Measurements from ENCODE around the gene DDX51. TPM values are rescaled to one million over a fixed set of nuclear protein-coding genes. Genes with fewer than 3 reads are reported as not detected.

Gene DDX51
- total and polyA plus RNA-seq, 4 experiments from 2014 or later: 4.0 to 42.9 (median 27.5) TPM

- Histone ChIP-seq H3K27ac (ENCODE audit: low read depth, low read length) (no peak overlapping the region), H3K4me1 (ENCODE audit: insufficient read depth, low read length) (peaks cover 10% of the 10 kb centered on the region), H3K9me3 (ENCODE audit: control insufficient read depth in 1 of 2, low read length in 2 of 2) (no peaks in the 10 kb centered on the region), H3K4me3 (ENCODE audit: low read length in 2 of 2) (no peak overlapping the region), H3K27me3 (ENCODE audit: insufficient read depth, low read length) (no peaks in the 10 kb centered on the region), H3K36me3 (ENCODE audit: insufficient read depth, low read length) (peaks cover 11% of the 10 kb centered on the region)
- intact Hi-C loops (cut with micrococcal nuclease): no loop called here
- CTCF ChIA-PET (ENCODE audit: partially characterized antibody): no interaction called here
- Mint-ChIP-seq H3K4me1 (peaks cover 0 to 10% (median 1%) of the 10 kb centered on the region in 4 donors), H3K4me3 (no peak overlapping the region), H3K9me3 (no peaks in the 10 kb centered on the region), H3K36me3 (peaks cover 0 to 2% of the 10 kb centered on the region in 2 donors), H3K27ac (no peak overlapping the region), H3K27me3 (no peaks in the 10 kb centered on the region)
- no peak for DNase-seq
- POLR2A ChIA-PET (ENCODE audit: partially characterized antibody): no interaction called here
These were observed 12.6 kb upstream of the DDX51 start for GRCh38 chr12:132156573-132157325.

- H3K36me3 Mint-ChIP-seq: peaks cover 0 to 3% of the 10 kb centered on the region in 2 donors
- H3K27ac ChIP-seq (ENCODE audit: low read depth, low read length): no peak overlapping the region
- peaks cover 0 to 10% (median 1%) of the 10 kb centered on the region in 4 donors for H3K4me1 Mint-ChIP-seq
- POLR2A ChIA-PET (ENCODE audit: partially characterized antibody): no interaction called here
- intact Hi-C loops (cut with micrococcal nuclease): no loop called here
- no peaks in the 10 kb centered on the region for H3K27me3 Mint-ChIP-seq
- H3K27ac Mint-ChIP-seq: no peak overlapping the region
- H3K36me3 ChIP-seq (ENCODE audit: insufficient read depth, low read length): peaks cover 11% of the 10 kb centered on the region
- DNase-seq: peak in 1 of 5 donors; percentile 22
- H3K9me3 Mint-ChIP-seq: no peaks in the 10 kb centered on the region
- H3K27me3 ChIP-seq (ENCODE audit: insufficient read depth, low read length): no peaks in the 10 kb centered on the region
- H3K9me3 ChIP-seq (ENCODE audit: control insufficient read depth in 1 of 2, low read length in 2 of 2): no peaks in the 10 kb centered on the region
- H3K4me1 ChIP-seq (ENCODE audit: insufficient read depth, low read length): peaks cover 10% of the 10 kb centered on the region
- CTCF ChIA-PET (ENCODE audit: partially characterized antibody): interaction anchor here (1.3 to 1.4 kb wide), 3 partner anchors 7 to 458 kb away, joined by 4 to 9 read pairs (median 5); no protein-coding TSS in a partner anchor
- no peak overlapping the region for H3K4me3 Mint-ChIP-seq
- no peak overlapping the region for H3K4me3 ChIP-seq (ENCODE audit: low read length in 2 of 2)
These were observed 11.9 kb upstream of the DDX51 start for GRCh38 chr12:132155771-132156572.

GRCh38 chr12:132154941-132155770, 11.0 kb upstream of the DDX51 start:
- Mint-ChIP-seq H3K4me1 (peaks cover 0 to 8% (median 1%) of the 10 kb centered on the region in 4 donors), H3K27me3 (no peaks in the 10 kb centered on the region), H3K27ac (peak overlapping the region in 2 of 7 donors; percentile 8 to 66), H3K4me3 (no peak overlapping the region), H3K36me3 (peaks cover 0 to 3% of the 10 kb centered on the region in 2 donors), H3K9me3 (no peaks in the 10 kb centered on the region)
- ChIA-PET CTCF (ENCODE audit: partially characterized antibody) (interaction anchor here (1.3 to 1.4 kb wide), 3 partner anchors 8 to 459 kb away, joined by 4 to 9 read pairs (median 5); no protein-coding TSS in a partner anchor), POLR2A (ENCODE audit: partially characterized antibody) (no interaction called here)
- intact Hi-C loops (cut with micrococcal nuclease): loop anchor here (1.0 kb wide), 4 partner anchors 64 to 460 kb away; no protein-coding TSS in a partner anchor
- no peak overlapping the region for H3K4me3 ChIP-seq (ENCODE audit: low read length in 2 of 2)
- no peak overlapping the region for H3K27ac ChIP-seq (ENCODE audit: low read depth, low read length)
- no peaks in the 10 kb centered on the region for H3K27me3 ChIP-seq (ENCODE audit: insufficient read depth, low read length)
- peaks cover 10% of the 10 kb centered on the region for H3K4me1 ChIP-seq (ENCODE audit: insufficient read depth, low read length)
- DNase-seq: peak in 1 of 5 donors; percentile 36
- peaks cover 11% of the 10 kb centered on the region for H3K36me3 ChIP-seq (ENCODE audit: insufficient read depth, low read length)
- H3K9me3 ChIP-seq (ENCODE audit: control insufficient read depth in 1 of 2, low read length in 2 of 2): no peaks in the 10 kb centered on the region

DNA sequence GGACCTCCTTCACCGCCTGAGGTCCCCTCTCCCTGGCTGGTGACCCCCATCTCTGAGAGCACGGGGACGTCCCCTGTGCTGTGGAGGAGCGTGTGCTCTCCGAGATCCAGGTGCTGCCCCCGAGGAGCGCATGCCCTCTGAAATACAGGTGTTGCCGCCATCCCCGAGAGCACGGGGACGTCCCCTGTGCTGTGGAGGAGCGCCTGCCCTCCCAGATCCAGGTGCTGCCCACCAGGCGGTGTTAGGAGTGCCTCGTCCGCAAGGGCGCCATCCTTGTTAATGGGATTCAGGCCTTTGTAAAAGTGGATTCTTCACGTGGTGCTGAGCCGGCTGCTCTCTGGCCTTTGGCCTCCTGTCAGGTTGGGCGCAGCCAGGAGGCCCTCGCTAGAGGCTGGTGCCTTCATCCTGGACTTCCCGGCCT, 10.2 kb upstream of the DDX51 start:
- POLR2A ChIA-PET (ENCODE audit: partially characterized antibody): interaction anchor here (0.7 to 1.1 kb wide), 4 partner anchors 33 to 68 kb away, joined by 3 to 9 read pairs (median 5); no protein-coding TSS in a partner anchor
- H3K4me3 ChIP-seq (ENCODE audit: low read length in 2 of 2): peak overlapping the region in 1 of 2 donors; percentile 30

DNA sequence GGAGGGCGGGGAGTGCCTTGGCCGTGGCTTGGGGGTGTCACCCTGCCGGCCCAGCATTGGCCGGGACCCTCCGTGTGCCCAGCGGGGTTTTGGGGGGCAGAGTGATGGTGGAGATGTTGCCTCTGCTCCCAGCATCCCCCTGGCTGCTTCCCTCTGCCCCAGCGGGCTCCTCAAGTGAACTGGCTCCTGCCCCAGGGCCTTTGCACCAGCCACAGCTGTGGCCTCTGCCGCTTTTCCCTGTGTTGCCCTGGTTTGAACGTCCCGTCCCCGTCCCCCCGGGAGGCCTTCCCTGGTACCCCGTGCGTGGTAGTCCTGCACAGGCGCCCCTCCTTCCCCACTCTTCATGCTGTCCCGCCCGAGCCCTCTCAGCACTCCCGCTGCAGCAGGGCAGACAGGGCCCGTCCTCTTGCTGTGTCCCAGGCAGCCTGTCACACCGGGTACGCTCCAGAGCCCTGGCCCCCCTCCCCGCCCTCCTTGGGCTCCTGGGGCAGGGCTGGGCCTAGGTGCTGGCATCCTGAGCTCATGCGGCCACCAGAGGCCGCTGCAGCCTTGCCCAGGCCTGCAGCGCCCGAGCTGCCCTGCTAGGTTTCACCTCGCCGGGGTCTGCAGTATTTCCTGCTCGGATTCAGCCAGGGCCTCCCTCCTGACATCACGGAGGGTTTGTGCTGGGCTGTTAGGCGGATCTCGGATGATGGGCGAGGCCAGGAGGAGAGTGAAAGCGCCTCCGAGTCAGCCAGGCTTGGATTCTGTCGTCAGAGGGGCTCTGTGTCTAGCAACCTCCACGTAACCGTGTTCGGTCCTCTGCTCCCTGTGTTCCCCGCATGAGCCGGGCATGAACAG, 9.6 kb upstream of the DDX51 start:
- Mint-ChIP-seq H3K9me3 (no peaks in the 10 kb centered on the region), H3K36me3 (peaks cover 0 to 3% of the 10 kb centered on the region in 2 donors), H3K27ac (peak overlapping the region in 2 of 7 donors; percentile 15 to 64), H3K4me3 (peak overlapping the region in 3 of 8 donors; percentile 8 to 48 (median 39)), H3K27me3 (no peaks in the 10 kb centered on the region), H3K4me1 (peaks cover 0 to 5% (median 0%) of the 10 kb centered on the region in 4 donors)
- peak overlapping the region; percentile 23 to 30 for H3K4me3 ChIP-seq (ENCODE audit: low read length in 2 of 2)
- H3K4me1 ChIP-seq (ENCODE audit: insufficient read depth, low read length): peaks cover 10% of the 10 kb centered on the region
- POLR2A ChIA-PET (ENCODE audit: partially characterized antibody): interaction anchor here (0.7 to 1.1 kb wide), 4 partner anchors 33 to 68 kb away, joined by 3 to 9 read pairs (median 5); no protein-coding TSS in a partner anchor
- H3K27me3 ChIP-seq (ENCODE audit: insufficient read depth, low read length): no peaks in the 10 kb centered on the region
- no peak overlapping the region for H3K27ac ChIP-seq (ENCODE audit: low read depth, low read length)
- no peaks in the 10 kb centered on the region for H3K9me3 ChIP-seq (ENCODE audit: control insufficient read depth in 1 of 2, low read length in 2 of 2)
- CTCF ChIA-PET (ENCODE audit: partially characterized antibody): interaction anchor here (0.6 to 2.0 kb wide), 25 partner anchors 9 to 461 kb away, joined by 3 to 25 read pairs (median 5); partner anchors contain the start of genes DDX51 and NOC4L
- DNase-seq: peak; percentile 74 to 78 (median 75)
- H3K36me3 ChIP-seq (ENCODE audit: insufficient read depth, low read length): peaks cover 11% of the 10 kb centered on the region
- intact Hi-C loops (cut with micrococcal nuclease): loop anchor here (1.0 kb wide), 4 partner anchors 66 to 462 kb away; no protein-coding TSS in a partner anchor

More for the DNA sequence above, 10.2 kb upstream of the DDX51 start:
- peak overlapping the region in 3 of 7 donors; percentile 8 to 66 (median 15) for H3K27ac Mint-ChIP-seq
- peak in 1 of 5 donors; percentile 41 for DNase-seq
- no peaks in the 10 kb centered on the region for H3K27me3 Mint-ChIP-seq
- Histone ChIP-seq H3K36me3 (ENCODE audit: insufficient read depth, low read length) (peaks cover 11% of the 10 kb centered on the region), H3K27ac (ENCODE audit: low read depth, low read length) (no peak overlapping the region), H3K27me3 (ENCODE audit: insufficient read depth, low read length) (no peaks in the 10 kb centered on the region), H3K9me3 (ENCODE audit: control insufficient read depth in 1 of 2, low read length in 2 of 2) (no peaks in the 10 kb centered on the region), H3K4me1 (ENCODE audit: insufficient read depth, low read length) (peaks cover 10% of the 10 kb centered on the region)
- intact Hi-C loops (cut with micrococcal nuclease): loop anchor here (1.0 kb wide), 4 partner anchors 65 to 461 kb away; no protein-coding TSS in a partner anchor
- peaks cover 0 to 3% of the 10 kb centered on the region in 2 donors for H3K36me3 Mint-ChIP-seq
- H3K4me3 Mint-ChIP-seq: peak overlapping the region in 2 of 8 donors; percentile 15 to 48
- CTCF ChIA-PET (ENCODE audit: partially characterized antibody): interaction anchor here (0.9 to 2.0 kb wide), 22 partner anchors 9 to 460 kb away, joined by 3 to 25 read pairs (median 5); partner anchors contain the start of genes DDX51 and NOC4L
- H3K4me1 Mint-ChIP-seq: peaks cover 0 to 5% (median 0%) of the 10 kb centered on the region in 4 donors
- no peaks in the 10 kb centered on the region for H3K9me3 Mint-ChIP-seq

- no peaks in the 10 kb centered on the region for H3K9me3 Mint-ChIP-seq
- peaks cover 0 to 5% (median 0%) of the 10 kb centered on the region in 4 donors for H3K4me1 Mint-ChIP-seq
- no peaks in the 10 kb centered on the region for H3K27me3 Mint-ChIP-seq
- H3K27ac Mint-ChIP-seq: no peak overlapping the region
- Histone ChIP-seq H3K27me3 (ENCODE audit: insufficient read depth, low read length) (no peaks in the 10 kb centered on the region), H3K36me3 (ENCODE audit: insufficient read depth, low read length) (peaks cover 7% of the 10 kb centered on the region), H3K9me3 (ENCODE audit: control insufficient read depth in 1 of 2, low read length in 2 of 2) (no peaks in the 10 kb centered on the region), H3K4me3 (ENCODE audit: low read length in 2 of 2) (no peak overlapping the region), H3K27ac (ENCODE audit: low read depth, low read length) (no peak overlapping the region), H3K4me1 (ENCODE audit: insufficient read depth, low read length) (peaks cover 10% of the 10 kb centered on the region)
- peaks cover 0 to 7% of the 10 kb centered on the region in 2 donors for H3K36me3 Mint-ChIP-seq
- DNase-seq: peak in 1 of 5 donors; percentile 33
- ChIA-PET CTCF (ENCODE audit: partially characterized antibody) (interaction anchor here (0.8 to 2.0 kb wide), 12 partner anchors 8 to 460 kb away, joined by 3 to 25 read pairs (median 7); partner anchors contain the start of genes DDX51 and NOC4L), POLR2A (ENCODE audit: partially characterized antibody) (no interaction called here)
- intact Hi-C loops (cut with micrococcal nuclease): no loop called here
- H3K4me3 Mint-ChIP-seq: no peak overlapping the region
These were observed 8.8 kb upstream of the DDX51 start for GRCh38 chr12:132152953-132153352.

Data from CD4-positive, alpha-beta memory T cell (primary cell).